Measurements from ENCODE around the gene POLR2E. TPM values are rescaled to one million over a fixed set of nuclear protein-coding genes. Genes with fewer than 3 reads are reported as not detected.

The POLR2E gene
- total and polyA plus RNA-seq, 9 of the 15 experiments (the other 6 are each of a cell fraction or from before 2014, with no cell fraction given): 3.4 to 413 (median 244) TPM

DNA sequence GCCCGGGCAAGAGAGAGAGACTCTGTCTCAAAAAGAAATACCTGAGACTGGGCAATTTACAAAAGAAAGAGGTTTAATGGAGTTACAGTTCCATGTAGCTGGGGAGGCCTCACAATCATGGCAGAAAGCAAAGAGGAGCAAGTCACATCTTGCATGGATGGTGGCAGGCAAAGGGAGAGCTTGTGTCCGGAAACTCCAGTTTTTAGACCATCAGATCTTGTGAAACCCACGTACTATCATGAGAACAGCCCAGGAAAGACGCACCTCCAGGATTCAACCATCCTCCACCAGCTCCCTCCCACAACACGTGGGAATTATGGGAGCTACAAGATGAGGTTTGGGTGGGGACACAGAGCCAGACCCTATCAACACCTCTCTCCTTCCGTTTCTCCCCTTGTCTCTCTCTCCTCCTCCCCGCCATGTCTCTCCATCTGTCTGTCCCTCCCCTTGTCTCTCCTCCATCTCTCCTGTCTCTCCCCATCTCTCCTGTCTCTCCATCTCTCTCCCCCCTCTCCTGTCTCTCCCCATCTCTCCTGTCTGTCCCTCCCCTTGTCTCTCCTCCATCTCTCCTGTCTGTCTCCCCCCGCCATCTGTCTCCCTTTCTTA is 10.0 kb downstream of the POLR2E start (continued):
- TF ChIP-seq, protein P1, sequence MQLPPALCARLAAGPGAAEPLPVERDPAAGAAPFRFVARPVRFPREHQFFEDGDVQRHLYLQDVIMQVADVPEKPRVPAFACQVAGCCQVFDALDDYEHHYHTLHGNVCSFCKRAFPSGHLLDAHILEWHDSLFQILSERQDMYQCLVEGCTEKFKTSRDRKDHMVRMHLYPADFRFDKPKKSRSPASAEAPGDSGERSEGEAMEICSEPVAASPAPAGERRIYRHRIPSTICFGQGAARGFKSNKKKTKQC (CRISPR knock-in tag; IDR thresholded peaks at IDR 0.05): no peak
- TF ChIP-seq, protein P2, sequence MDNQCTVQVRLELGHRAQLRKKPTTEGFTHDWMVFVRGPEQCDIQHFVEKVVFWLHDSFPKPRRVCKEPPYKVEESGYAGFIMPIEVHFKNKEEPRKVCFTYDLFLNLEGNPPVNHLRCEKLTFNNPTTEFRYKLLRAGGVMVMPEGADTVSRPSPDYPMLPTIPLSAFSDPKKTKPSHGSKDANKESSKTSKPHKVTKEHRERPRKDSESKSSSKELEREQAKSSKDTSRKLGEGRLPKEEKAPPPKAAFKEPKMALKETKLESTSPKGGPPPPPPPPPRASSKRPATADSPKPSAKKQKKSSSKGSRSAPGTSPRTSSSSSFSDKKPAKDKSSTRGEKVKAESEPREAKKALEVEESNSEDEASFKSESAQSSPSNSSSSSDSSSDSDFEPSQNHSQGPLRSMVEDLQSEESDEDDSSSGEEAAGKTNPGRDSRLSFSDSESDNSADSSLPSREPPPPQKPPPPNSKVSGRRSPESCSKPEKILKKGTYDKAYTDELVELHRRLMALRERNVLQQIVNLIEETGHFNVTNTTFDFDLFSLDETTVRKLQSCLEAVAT (IDR thresholded peaks at IDR 0.05): 0 out of 4 replicates have a peak, but pooled peaks have one; percentile 12 to 40
- TF ChIP-seq ESRRB (CRISPR knock-in tag; IDR thresholded peaks at IDR 0.05; ENCODE audit: borderline replicate concordance): no peak
- 0 out of 2 replicates have a peak, but pooled peaks have one; percentile 52 for TF ChIP-seq DNMT1 (IDR thresholded peaks at IDR 0.05)
- no peak for TF ChIP-seq ZNF707 (CRISPR knock-in tag; conservative IDR thresholded peaks at IDR 0.05)
- TF ChIP-seq SP1 (CRISPR knock-in tag; IDR thresholded peaks at IDR 0.05): no peak
- no peak for TF ChIP-seq CREBBP (IDR thresholded peaks at IDR 0.05; ENCODE audit: low read depth, low read length)
- TF ChIP-seq RB1 (IDR thresholded peaks at IDR 0.05; ENCODE audit: low read depth): no peak
- no peak for TF ChIP-seq WHSC1 (IDR thresholded peaks at IDR 0.05; ENCODE audit: low read length)
- no peak for TF ChIP-seq SMAD1 (IDR thresholded peaks at IDR 0.05; ENCODE audit: low read depth, low read length, partially characterized antibody)
- no peak for TF ChIP-seq RBM34 (IDR thresholded peaks at IDR 0.05; ENCODE audit: borderline replicate concordance, insufficient read depth, low read length)
- TF ChIP-seq, protein P3, sequence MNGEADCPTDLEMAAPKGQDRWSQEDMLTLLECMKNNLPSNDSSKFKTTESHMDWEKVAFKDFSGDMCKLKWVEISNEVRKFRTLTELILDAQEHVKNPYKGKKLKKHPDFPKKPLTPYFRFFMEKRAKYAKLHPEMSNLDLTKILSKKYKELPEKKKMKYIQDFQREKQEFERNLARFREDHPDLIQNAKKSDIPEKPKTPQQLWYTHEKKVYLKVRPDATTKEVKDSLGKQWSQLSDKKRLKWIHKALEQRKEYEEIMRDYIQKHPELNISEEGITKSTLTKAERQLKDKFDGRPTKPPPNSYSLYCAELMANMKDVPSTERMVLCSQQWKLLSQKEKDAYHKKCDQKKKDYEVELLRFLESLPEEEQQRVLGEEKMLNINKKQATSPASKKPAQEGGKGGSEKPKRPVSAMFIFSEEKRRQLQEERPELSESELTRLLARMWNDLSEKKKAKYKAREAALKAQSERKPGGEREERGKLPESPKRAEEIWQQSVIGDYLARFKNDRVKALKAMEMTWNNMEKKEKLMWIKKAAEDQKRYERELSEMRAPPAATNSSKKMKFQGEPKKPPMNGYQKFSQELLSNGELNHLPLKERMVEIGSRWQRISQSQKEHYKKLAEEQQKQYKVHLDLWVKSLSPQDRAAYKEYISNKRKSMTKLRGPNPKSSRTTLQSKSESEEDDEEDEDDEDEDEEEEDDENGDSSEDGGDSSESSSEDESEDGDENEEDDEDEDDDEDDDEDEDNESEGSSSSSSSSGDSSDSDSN (IDR thresholded peaks at IDR 0.05; ENCODE audit: borderline replicate concordance in 1 of 2, low read depth in 2 of 2, low read length in 2 of 2): no peak
- no peak for TF ChIP-seq ZNF644 (tag; IDR thresholded peaks at IDR 0.05; ENCODE audit: low read depth)
- peak; percentile 86 for TF ChIP-seq SUPT5H (IDR thresholded peaks at IDR 0.05)
- TF ChIP-seq ZSCAN32 (CRISPR knock-in tag; IDR thresholded peaks at IDR 0.05): no peak
- TF ChIP-seq, protein P4, sequence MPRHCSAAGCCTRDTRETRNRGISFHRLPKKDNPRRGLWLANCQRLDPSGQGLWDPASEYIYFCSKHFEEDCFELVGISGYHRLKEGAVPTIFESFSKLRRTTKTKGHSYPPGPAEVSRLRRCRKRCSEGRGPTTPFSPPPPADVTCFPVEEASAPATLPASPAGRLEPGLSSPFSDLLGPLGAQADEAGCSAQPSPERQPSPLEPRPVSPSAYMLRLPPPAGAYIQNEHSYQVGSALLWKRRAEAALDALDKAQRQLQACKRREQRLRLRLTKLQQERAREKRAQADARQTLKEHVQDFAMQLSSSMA (CRISPR knock-in tag; IDR thresholded peaks at IDR 0.05): no peak
- no peak for TF ChIP-seq MYBL2 (IDR thresholded peaks at IDR 0.05; ENCODE audit: low read depth)
- TF ChIP-seq MYBL2 (CRISPR knock-in tag; IDR thresholded peaks at IDR 0.05; ENCODE audit: borderline replicate concordance): no peak
- TF ChIP-seq NEUROD1 (IDR thresholded peaks at IDR 0.05; ENCODE audit: borderline replicate concordance, low read depth, low read length, partially characterized antibody): no peak
- no peak for TF ChIP-seq ZNF263 (CRISPR knock-in tag; IDR thresholded peaks at IDR 0.05; ENCODE audit: borderline replicate concordance)
- TF ChIP-seq, protein P5, sequence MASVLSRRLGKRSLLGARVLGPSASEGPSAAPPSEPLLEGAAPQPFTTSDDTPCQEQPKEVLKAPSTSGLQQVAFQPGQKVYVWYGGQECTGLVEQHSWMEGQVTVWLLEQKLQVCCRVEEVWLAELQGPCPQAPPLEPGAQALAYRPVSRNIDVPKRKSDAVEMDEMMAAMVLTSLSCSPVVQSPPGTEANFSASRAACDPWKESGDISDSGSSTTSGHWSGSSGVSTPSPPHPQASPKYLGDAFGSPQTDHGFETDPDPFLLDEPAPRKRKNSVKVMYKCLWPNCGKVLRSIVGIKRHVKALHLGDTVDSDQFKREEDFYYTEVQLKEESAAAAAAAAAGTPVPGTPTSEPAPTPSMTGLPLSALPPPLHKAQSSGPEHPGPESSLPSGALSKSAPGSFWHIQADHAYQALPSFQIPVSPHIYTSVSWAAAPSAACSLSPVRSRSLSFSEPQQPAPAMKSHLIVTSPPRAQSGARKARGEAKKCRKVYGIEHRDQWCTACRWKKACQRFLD (CRISPR knock-in tag; IDR thresholded peaks at IDR 0.05): no peak
- TF ChIP-seq ZNF12 (CRISPR knock-in tag; IDR thresholded peaks at IDR 0.05): no peak
- TF ChIP-seq NFYB (IDR thresholded peaks at IDR 0.05; ENCODE audit: extremely low read depth, insufficient read length): no peak

Data from K562 (cell line).